ENCODE results near the gene PDZD7.
A peak's percentile ranks its signal among the peaks of the same experiment; 100 is the strongest.

PDZD7 gene

DNA sequence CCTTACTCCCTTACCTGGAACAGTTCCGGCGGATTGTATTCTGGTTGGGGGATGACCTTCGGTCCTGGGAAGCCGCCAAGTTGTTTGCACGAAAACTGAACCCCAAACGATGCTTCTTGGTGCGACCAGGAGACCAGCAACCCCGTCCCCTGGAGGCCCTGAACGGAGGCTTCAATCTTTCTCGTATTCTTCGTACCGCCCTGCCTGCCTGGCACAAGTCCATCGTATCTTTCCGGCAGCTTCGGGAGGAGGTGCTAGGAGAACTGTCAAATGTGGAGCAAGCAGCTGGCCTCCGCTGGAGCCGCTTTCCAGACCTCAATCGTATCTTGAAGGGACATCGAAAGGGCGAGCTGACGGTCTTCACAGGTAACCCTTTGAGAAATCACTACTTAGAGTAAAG, 41.8 kb downstream of the PDZD7 start:
- Histone ChIP-seq H3K27ac (ENCODE audit: poor library complexity, severe bottlenecking) (no peak overlapping the region), H3K4me1 (ENCODE audit: insufficient read depth, poor library complexity, severe bottlenecking) (peaks cover 7% of the 10 kb centered on the region), H3K4me3 (ENCODE audit: severe bottlenecking) (no peak overlapping the region), H3K9me3 (ENCODE audit: severe bottlenecking) (no peaks in the 10 kb centered on the region), H3K27me3 (ENCODE audit: insufficient read depth, poor library complexity, severe bottlenecking) (no peaks in the 10 kb centered on the region), H3K36me3 (ENCODE audit: low read depth) (peaks cover 57% of the 10 kb centered on the region)
- DNase-seq (ENCODE audit: low spot score) (no peak), ATAC-seq (ENCODE audit: low read depth) (no peak)
- no peak for TF ChIP-seq CTCF (IDR thresholded peaks at IDR 0.05; ENCODE audit: poor library complexity, severe bottlenecking)

GRCh38 chr10:100988166-100988565, 42.8 kb downstream of the PDZD7 start:
- H3K4me3 ChIP-seq (ENCODE audit: severe bottlenecking), result peak overlapping the region; percentile 97
- H3K4me1 ChIP-seq (ENCODE audit: insufficient read depth, poor library complexity, severe bottlenecking), result peaks cover 7% of the 10 kb centered on the region
- no peak for DNase-seq (ENCODE audit: low spot score)
- no peaks in the 10 kb centered on the region for H3K27me3 ChIP-seq (ENCODE audit: insufficient read depth, poor library complexity, severe bottlenecking)
- H3K27ac ChIP-seq (ENCODE audit: poor library complexity, severe bottlenecking), result no peak overlapping the region
- no peak for ATAC-seq (ENCODE audit: low read depth)
- H3K9me3 ChIP-seq (ENCODE audit: severe bottlenecking), result no peaks in the 10 kb centered on the region
- H3K36me3 ChIP-seq (ENCODE audit: low read depth), result peaks cover 47% of the 10 kb centered on the region
- TF ChIP-seq CTCF (IDR thresholded peaks at IDR 0.05; ENCODE audit: poor library complexity, severe bottlenecking), result no peak

DNA sequence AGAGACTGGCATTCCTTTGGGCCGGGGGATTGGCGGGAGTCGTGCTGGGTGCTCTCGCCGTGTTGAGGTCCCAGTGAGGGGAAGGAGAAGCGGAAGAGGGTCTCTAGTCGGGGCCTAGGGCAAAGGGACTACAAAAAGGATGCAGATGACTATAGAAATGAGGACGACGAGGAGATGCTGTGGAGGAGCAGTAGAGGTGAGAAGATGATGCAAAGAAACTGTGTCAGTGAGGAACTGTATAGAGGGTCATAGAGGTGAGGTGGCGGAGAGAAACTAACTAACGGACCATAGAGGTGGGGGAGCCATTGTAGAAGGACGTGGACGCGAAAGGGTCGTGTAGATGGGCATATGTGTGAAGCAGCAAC, 43.3 kb downstream of the PDZD7 start:
- TF ChIP-seq CTCF (IDR thresholded peaks at IDR 0.05; ENCODE audit: poor library complexity, severe bottlenecking), result no peak
- no peaks in the 10 kb centered on the region for H3K27me3 ChIP-seq (ENCODE audit: insufficient read depth, poor library complexity, severe bottlenecking)
- ATAC-seq (ENCODE audit: low read depth) (peak; percentile 4; the same call in 1 of the 3 replicates), DNase-seq (ENCODE audit: low spot score) (no peak)
- peak overlapping the region; percentile 97 for H3K4me3 ChIP-seq (ENCODE audit: severe bottlenecking)
- no peaks in the 10 kb centered on the region for H3K9me3 ChIP-seq (ENCODE audit: severe bottlenecking)
- peak overlapping the region; percentile 58 for H3K27ac ChIP-seq (ENCODE audit: poor library complexity, severe bottlenecking)
- H3K4me1 ChIP-seq (ENCODE audit: insufficient read depth, poor library complexity, severe bottlenecking), result peaks cover 7% of the 10 kb centered on the region
- H3K36me3 ChIP-seq (ENCODE audit: low read depth), result peaks cover 46% of the 10 kb centered on the region

GRCh38 chr10:100986952-100987684, 43.8 kb downstream of the PDZD7 start, which contains the start of the genes MRPL43 and TWNK:
TSS of gene MRPL43 (minus strand) at chr10:100987497. CDS start at chr10:100987443, 54 bp downstream.
TSS of gene TWNK (plus strand) at chr10:100987543. CDS start at chr10:100988211, 668 bp downstream.
- ATAC-seq (ENCODE audit: low read depth) (peak; percentile 90), DNase-seq (ENCODE audit: low spot score) (peak; percentile 85)
- no peak for TF ChIP-seq CTCF (IDR thresholded peaks at IDR 0.05; ENCODE audit: poor library complexity, severe bottlenecking)
- H3K4me1 ChIP-seq (ENCODE audit: insufficient read depth, poor library complexity, severe bottlenecking), result peaks cover 7% of the 10 kb centered on the region
- H3K27me3 ChIP-seq (ENCODE audit: insufficient read depth, poor library complexity, severe bottlenecking), result no peaks in the 10 kb centered on the region
- no peaks in the 10 kb centered on the region for H3K9me3 ChIP-seq (ENCODE audit: severe bottlenecking)
- H3K4me3 ChIP-seq (ENCODE audit: severe bottlenecking), result peak within 1 kb of the TSS; percentile 97
- peak within 1 kb of the TSS; percentile 58 for H3K27ac ChIP-seq (ENCODE audit: poor library complexity, severe bottlenecking)
- peaks cover 46% of the 10 kb centered on the region for H3K36me3 ChIP-seq (ENCODE audit: low read depth)

- no peaks in the 10 kb centered on the region for H3K9me3 ChIP-seq (ENCODE audit: severe bottlenecking)
- ATAC-seq (ENCODE audit: low read depth), result peak; percentile 7; the same call in 2 of the 3 replicates
- H3K27ac ChIP-seq (ENCODE audit: poor library complexity, severe bottlenecking), result peak overlapping the region; percentile 58
- peak overlapping the region; percentile 97 for H3K4me3 ChIP-seq (ENCODE audit: severe bottlenecking)
- H3K27me3 ChIP-seq (ENCODE audit: insufficient read depth, poor library complexity, severe bottlenecking), result no peaks in the 10 kb centered on the region
- H3K36me3 ChIP-seq (ENCODE audit: low read depth), result peaks cover 45% of the 10 kb centered on the region
- peaks cover 7% of the 10 kb centered on the region for H3K4me1 ChIP-seq (ENCODE audit: insufficient read depth, poor library complexity, severe bottlenecking)
- DNase-seq (ENCODE audit: low spot score), result no peak
- TF ChIP-seq CTCF (IDR thresholded peaks at IDR 0.05; ENCODE audit: poor library complexity, severe bottlenecking), result no peak
Measured at GRCh38 chr10:100986623-100986951, 44.3 kb downstream of the PDZD7 start.
